ENCODE data around the gene RPTOR.

Gene RPTOR

GRCh38 chr17:80941171-80941570, 396.5 kb downstream of the RPTOR start:
- DNase-seq: no peak

DNA sequence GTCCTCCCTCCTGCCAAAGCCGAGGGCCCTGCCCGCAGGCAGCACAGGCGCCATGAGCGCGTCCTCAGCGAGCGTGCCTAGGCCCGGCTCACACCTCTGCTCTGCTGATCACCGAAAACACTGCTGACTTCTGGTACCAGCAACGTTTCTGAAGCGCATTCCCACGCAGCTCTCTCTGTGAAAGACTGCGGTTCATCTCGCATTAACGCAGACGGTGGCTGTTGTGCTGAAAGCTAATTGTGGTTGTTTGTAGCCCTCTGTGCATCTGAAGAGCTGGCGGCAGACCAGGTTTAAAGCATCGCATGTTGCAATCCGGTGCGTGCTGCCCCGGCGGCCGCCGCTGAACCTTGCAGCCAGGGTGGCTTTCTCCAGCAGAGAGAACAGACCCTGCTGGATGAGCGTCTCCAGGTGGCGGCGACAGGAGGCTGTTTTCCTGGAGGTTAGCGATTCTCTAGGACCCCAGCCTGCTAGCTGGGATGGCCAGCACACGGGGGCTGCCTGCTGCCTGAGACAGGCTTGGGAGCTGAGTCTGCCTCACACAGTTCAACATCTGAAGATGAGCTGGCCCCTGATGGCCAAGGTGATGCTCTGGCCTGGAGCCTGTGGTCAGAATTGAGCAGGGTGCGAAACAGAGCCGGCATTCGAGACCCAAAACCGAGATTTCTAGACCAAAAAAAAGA, 397.2 kb downstream of the RPTOR start:
- no peak for DNase-seq

GRCh38 chr17:80942423-80943345, 398.0 kb downstream of the RPTOR start:
- DNase-seq: no peak

DNA sequence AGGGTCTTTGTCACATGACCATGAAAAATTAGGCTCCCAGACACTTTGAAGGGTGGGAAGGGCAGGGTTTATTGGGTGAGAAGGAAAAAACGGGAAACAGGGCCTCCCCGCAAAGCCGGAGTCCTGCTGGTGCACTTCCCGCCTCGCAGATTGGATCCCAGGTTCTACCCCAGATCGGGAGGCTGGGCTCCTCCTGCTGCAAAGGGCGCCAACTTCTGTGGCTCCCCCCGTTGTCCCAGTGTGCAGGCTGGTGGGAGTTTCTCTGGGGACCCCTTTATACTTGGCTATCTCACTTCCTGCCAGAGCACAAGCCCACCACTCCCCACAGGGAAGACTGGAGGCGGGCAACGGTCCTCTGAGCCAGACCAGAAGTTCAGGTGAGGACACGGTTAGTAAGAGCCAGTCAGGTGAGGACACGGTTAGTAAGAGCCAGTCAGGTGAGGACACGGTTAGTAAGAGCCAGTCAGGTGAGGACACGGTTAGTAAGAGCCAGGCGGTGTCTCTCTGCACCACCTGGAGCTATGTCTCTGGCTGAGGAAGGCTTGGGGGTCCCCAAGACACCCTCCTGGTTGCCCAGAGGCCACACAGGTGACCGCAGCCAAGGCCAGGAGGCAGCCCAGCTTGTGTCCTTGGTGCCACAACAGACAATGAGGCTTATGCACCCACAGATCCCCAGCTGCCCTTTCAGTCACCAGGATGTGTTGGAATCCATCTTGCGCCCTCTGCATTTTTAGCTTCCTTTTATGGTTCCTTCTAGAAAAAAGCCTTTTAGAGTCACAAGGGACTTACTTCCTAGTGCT, 398.9 kb downstream of the RPTOR start:
- DNase-seq: no peak

GRCh38 chr17:80944326-80944725, 399.7 kb downstream of the RPTOR start:
- DNase-seq: no peak

DNA sequence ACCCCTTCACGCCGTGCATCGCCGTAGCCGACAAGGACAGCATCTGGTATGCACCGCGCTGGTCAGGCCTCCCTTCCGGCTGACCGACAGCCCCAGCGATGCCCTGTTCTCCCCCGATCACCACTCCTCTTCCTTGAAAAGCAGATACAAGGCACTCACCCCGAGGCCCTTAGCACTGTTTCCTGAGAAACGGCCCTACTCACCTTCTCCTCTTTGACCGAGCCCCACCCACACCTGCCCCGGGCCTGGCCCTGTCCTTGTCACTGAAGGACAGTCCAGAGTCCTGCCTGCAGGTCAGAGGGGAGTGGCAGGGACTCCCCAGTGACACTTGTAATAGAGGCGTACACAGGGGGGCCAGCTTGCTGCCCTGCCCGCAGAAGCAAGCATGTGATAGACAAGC, 401.1 kb downstream of the RPTOR start:
- DNase-seq: no peak

DNA sequence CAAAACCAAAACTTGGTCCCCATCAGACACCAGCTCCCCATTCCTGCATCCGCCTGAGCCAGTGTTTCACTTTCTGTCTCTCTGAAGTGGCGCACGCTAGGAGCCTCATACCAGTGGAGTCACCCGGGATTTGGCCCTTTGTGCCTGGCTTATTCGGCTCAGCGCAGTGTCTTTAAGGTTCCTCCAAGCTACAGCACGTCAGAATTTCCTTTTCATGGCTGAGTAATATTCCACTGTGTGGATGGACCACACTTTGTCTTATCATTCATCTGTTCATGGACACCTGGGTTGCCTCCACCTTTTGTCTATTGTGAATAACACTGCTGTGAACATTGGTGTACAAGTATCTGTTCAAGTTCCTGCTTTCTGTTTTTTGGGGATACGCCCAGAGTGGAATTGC, 401.8 kb downstream of the RPTOR start:
- no peak for DNase-seq

- no peak for DNase-seq
Observed at GRCh38 chr17:80947200-80947940, 402.7 kb downstream of the RPTOR start.

DNA sequence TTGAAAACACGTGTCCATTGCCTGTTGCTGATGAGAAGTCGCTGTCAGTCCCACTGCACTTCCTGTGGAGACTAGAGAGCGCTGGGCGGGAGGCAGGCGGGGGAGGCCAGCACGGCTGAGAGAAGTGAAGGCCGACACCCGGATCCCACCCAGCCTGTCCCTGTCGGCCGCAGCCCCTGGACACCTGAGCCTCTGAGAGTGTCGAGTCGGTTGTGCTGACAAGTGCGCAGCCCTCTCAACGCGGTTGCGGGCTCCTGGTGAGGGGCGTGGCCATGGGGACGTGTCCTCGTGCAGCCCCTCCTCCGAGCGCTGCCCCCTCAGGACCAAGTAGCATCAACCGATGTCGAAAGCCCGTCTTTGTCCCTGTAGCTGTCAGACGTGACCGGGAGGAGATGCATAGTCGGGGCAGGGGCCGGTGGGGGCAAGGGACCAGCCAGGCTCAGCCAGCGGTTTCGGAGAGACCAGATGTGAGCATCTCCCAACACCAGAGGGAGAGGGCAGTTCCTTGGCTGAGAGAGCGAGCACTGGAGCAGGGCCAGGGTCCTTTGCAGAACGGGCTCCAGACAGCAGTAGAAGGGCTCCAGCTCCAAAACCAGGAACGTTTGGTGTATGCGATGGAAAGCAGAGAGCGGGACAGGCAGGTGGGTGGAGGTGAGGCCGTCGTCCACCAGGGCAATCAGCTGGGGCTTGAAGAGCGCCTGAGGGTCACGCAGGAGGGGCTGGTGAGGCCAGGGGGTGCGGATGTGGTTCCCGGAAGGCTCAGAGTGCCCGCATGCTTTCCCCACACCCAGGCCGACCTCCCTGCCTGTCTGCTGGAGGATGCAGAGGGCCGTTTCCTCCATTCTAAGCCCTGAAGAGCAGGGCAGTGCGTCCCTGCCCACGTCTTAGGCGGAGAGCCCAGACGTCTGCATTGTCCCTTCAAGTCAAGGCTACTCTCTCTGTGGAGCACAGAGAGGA, 403.7 kb downstream of the RPTOR start:
- no peak for DNase-seq

GRCh38 chr17:80948976-80949450, 404.4 kb downstream of the RPTOR start:
- DNase-seq: no peak

DNA sequence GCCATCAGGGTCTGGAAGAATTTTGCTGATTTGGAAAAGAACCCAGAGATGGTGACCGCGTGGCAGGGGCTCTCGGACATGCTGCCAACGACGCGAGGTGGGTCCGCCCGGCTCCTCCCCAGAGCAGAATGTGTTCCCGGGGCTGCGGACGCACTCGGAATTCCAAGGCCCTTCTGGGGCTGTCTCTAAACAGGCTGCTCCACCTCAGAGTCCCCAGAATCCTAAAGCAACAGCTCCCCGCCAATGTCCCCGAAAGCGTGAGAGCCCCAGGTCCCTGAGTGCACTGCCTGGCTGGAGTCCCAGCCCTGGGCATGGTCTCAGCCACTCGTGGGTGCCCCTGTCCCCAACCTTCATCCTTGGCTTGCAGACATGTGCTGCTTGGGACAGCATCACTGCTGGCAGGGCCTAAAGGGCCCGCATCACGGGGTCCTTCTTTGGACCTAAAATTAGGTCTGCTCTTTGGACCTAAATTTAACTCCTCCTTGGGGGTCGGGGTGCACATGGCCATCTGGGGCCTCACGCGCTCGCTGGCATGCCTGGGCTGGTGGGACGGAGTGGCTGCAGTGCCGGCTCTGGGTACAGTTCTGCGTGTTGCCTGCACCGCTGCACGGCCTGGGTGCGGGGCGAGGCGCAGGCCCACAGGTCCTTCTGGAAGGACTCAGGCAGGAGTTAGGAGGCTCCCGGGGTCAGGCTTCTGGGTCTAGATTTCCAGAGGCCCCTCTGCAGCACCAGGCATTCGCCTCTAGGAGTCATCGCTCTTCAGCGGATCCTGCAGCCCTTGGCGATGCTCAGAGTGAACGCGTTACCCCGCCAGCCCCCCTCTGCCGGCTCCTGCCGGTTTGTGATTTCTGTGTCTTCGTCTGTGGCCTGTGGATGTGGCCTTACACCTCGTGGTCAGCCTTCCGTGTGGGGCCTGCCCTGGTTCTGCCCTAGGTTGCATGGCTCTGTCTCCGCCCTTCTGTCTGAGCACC, 405.1 kb downstream of the RPTOR start:
- no peak for DNase-seq

GRCh38 chr17:80950466-80951120, 406.0 kb downstream of the RPTOR start:
- DNase-seq: no peak

DNA sequence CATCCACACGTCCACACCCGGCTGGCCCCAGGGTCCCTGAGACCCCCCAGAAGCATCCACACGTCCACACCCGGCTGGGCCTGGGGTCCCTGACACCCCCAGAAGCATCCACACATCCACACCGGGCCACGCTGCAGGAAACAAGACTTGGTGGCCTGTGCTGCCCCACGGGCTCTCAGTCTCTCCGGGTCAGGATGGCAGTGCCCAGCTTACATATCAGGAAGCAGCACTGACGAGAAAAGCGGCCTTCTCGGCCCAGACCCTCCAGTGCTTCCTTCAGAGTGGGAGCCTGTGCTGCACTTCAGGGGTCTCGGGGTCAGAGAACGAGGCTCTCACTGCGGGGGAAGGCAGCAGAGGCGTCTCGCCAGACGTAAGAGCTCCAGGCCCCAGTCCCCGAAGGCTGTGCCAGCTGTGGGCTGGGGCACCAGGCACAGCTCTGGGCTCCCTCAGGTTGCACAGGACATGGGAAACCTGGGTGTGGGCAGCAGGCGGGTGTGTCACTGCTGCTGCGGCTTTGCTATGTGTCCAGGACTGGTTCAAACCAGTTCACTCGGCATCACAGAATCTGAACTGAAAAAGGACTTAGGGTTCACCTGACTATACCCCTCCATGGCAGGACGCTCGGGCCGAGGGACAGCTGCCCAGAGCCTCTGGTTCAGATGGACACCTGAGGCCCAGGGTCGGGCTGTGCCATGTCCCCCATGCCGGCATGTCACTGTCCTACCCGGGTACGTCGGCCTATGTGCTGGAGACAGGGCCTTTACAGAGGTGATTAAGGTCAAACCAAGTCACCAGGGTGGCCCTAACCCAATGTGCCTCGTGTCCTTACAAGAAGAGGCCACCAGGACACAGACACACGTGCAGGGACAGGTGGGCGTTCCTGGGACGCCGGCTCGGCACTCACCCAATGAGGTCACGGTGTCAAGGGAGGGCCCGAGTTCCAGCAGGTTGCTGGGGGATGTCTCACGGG, 406.8 kb downstream of the RPTOR start:
- DNase-seq: no peak

DNA sequence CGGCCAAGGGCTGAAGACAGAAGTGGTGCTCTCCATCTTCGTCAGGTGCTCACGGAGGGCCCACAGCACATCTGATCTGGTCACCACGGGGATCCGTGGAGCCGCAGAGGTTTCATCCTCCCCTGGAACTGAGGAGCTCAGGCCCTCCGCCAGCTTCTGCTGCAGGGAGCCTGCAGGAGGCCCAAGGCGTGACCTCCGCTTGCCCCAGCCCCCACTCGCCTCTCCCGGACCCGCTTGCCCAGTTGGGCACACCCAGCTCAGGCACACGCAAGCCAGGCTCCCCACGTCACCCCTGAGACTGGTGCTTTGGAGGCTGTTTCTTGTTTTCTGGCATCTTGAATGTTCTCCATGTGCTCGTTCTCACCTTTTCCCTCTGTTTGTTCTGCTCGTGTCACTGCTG, 407.7 kb downstream of the RPTOR start:
- DNase-seq: no peak

GRCh38 chr17:80953471-80954315, 409.1 kb downstream of the RPTOR start:
- DNase-seq: no peak

DNA sequence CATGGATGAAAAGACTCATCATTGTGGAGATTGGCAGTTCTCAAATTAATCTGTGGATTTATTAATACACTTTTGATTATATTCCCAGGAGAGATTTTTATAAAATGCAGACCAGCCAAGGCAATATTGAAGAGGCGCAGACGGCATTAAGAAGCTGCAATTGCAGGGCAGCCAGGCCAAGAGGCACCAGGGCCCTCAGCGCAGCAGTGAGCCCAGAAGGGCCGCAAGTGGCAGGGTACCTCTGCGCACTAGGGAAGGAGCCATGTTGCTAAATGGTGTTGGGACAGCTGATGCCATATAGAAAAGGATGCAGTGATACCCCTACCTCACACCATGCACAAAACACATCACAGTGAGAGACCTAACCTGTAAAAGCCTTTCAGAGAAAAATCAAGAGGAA, 410.4 kb downstream of the RPTOR start:
- DNase-seq: no peak

DNA sequence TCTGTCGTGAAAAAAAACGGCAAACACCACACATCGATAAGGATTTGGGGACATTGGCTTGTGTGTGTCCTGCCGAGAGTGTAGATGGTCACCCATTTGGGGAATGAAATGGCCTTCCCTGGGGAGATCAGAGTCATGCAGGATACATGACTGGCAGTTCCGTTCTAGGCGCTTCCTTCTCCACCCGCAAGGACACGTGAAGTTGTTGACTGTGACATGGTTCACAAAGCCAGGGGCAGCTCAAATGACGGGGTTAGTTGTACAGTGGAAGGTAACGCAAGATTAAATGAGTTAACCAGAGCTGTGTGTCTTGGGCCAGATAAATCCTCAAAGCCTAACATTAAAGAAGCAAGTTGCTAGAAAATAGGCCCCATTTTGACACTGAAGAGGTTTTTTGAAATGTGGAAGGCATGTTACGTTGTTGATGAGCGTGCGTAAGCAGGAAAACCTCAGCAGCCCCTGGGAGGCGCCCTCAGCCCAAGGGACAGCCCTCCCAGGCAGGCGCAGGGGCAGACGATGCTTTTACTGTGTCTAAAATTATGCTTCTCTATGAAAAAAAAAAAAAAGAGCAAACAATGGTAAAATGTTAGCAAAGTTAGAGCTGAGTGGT, 411.1 kb downstream of the RPTOR start:
- no peak for DNase-seq
